Parathyroid adenoma (tissue), 2 donors: ENCODE measurements around the gene TMEM184A.

Experiments used
- H2AFZ ChIP-seq: fragments of 300-600 bp; sonication (generic); one replicate; pipeline ENCODE4 v1.7.0; 2017; ENCODE audit warnings: antibody characterized with exemption, mild to moderate bottlenecking
- H3K27ac ChIP-seq: fragments of 300-600 bp; sonication (generic); one replicate; pipeline ENCODE4 v1.7.0; 2017
- H3K27me3 ChIP-seq: fragments of 300-600 bp; sonication (generic); one replicate; pipeline ENCODE4 v1.7.0; 2017; ENCODE audit warnings: low read length; ENCODE audit not compliant: control insufficient read depth, insufficient read depth
- H3K36me3 ChIP-seq: fragments of 300-600 bp; sonication (generic); one replicate; pipeline ENCODE4 v1.7.0; 2017; ENCODE audit warnings: low read length; ENCODE audit not compliant: control insufficient read depth, insufficient read depth
- H3K4me1 ChIP-seq: fragments of 300-600 bp; sonication (generic); one replicate; pipeline ENCODE4 v1.7.0; 2017; ENCODE audit warnings: control low read depth
- H3K4me2 ChIP-seq: fragments of 300-600 bp; sonication (generic); one replicate; pipeline ENCODE4 v1.7.0; 2017; ENCODE audit warnings: low read length
- H3K4me3 ChIP-seq: fragments of 300-600 bp; sonication (generic); one replicate; pipeline ENCODE4 v1.7.0; 2017; ENCODE audit warnings: low read depth, low read length
- H3K79me2 ChIP-seq: fragments of 300-600 bp; sonication (generic); one replicate; pipeline ENCODE4 v1.7.0; 2017; ENCODE audit warnings: control low read depth
- H3K9ac ChIP-seq: fragments of 300-600 bp; sonication (generic); one replicate; pipeline ENCODE4 v1.7.0; 2017; ENCODE audit warnings: mild to moderate bottlenecking
- H3K9me3 ChIP-seq: fragments of 300-600 bp; sonication (generic); one replicate; pipeline ENCODE4 v1.7.0; 2017; ENCODE audit warnings: low read length; ENCODE audit not compliant: control insufficient read depth
- TF ChIP-seq, protein P1 (sequence below): fragments of 300-600 bp; sonication (generic); IDR thresholded peaks from one replicate; pipeline ENCODE4 v1.7.0; 2017; ENCODE audit warnings: antibody characterized with exemption, mild to moderate bottlenecking
- donor health status: primary hyperparathyroidism.

TMEM184A gene

DNA sequence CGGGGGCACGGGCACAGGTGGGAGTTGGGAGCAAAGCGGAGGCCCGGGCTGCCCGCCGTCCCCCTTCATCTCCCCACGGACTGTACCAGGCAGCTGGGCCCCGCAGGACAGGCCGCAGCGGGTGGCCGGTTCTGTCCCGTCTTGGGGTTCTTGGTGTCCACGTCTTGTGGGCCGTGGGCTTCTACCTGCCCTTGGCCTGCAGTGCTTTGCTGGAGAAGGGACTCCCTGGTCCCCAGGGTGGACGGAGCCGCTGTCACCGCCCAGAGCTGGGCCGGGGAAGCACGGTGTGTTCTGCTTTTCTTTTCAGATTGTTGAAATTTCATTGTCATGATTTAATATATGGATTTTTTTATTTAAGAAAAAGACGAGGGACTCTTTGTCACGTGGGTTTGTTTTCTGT is 13.7 kb downstream of the TMEM184A start:
- H3K9ac ChIP-seq = no peak overlapping the region
- peaks cover 4% of the 10 kb centered on the region for H3K4me1 ChIP-seq
- H3K27me3 ChIP-seq = no peaks in the 10 kb centered on the region
- peaks cover 4% of the 10 kb centered on the region for H3K79me2 ChIP-seq
- H3K4me2 ChIP-seq = no peak overlapping the region
- H3K27ac ChIP-seq = no peak overlapping the region
- TF ChIP-seq, protein P1, sequence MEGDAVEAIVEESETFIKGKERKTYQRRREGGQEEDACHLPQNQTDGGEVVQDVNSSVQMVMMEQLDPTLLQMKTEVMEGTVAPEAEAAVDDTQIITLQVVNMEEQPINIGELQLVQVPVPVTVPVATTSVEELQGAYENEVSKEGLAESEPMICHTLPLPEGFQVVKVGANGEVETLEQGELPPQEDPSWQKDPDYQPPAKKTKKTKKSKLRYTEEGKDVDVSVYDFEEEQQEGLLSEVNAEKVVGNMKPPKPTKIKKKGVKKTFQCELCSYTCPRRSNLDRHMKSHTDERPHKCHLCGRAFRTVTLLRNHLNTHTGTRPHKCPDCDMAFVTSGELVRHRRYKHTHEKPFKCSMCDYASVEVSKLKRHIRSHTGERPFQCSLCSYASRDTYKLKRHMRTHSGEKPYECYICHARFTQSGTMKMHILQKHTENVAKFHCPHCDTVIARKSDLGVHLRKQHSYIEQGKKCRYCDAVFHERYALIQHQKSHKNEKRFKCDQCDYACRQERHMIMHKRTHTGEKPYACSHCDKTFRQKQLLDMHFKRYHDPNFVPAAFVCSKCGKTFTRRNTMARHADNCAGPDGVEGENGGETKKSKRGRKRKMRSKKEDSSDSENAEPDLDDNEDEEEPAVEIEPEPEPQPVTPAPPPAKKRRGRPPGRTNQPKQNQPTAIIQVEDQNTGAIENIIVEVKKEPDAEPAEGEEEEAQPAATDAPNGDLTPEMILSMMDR = no peak
- no peaks in the 10 kb centered on the region for H3K9me3 ChIP-seq
- no peaks in the 10 kb centered on the region for H3K36me3 ChIP-seq
- no peak overlapping the region for H2AFZ ChIP-seq
- H3K4me3 ChIP-seq = no peak overlapping the region

DNA sequence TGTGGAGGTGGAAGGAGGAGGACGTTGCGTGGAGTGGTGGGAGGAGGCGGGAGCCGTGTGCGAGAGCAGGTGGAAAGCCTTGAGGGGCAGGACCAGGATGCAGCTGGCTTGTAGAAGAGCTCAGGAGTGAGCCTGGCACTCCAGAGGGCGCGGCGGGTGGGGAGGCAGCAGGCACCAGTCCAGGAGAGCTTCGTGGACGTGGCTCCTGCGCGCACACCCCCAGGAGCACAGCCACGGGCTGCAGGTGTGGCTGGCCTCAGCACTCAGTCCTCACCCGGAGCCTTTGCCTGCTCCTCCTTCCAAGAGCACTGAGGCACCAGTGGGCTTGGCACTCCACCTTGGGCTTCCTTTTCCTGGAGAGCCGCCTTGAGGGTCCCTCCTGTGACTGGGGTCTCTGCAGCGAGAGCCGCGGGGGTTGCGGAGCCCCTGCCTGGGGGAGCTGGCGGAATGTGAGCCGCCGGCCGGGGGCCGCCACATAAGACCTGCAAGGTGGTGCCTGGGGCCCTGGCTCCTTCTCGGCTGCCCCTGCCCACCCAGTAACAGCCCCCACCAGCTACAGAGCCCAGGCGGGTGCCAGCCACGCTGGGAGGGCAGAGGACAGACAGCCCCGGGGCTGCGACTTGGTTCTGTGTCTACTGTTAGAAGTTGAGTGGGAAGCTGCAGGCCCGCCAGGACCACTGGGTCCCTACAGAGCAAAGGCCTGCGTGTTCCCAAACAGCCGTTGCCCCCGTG is 14.4 kb downstream of the TMEM184A start:
- no peaks in the 10 kb centered on the region for H3K36me3 ChIP-seq
- H3K4me3 ChIP-seq = no peak overlapping the region
- H3K4me2 ChIP-seq = no peak overlapping the region
- no peaks in the 10 kb centered on the region for H3K9me3 ChIP-seq
- peaks cover 10% of the 10 kb centered on the region for H3K4me1 ChIP-seq
- no peak overlapping the region for H3K9ac ChIP-seq
- peaks cover 5% of the 10 kb centered on the region for H3K79me2 ChIP-seq
- no peaks in the 10 kb centered on the region for H3K27me3 ChIP-seq
- H3K27ac ChIP-seq = no peak overlapping the region
- no peak overlapping the region for H2AFZ ChIP-seq
- TF ChIP-seq, protein P1 = no peak

DNA sequence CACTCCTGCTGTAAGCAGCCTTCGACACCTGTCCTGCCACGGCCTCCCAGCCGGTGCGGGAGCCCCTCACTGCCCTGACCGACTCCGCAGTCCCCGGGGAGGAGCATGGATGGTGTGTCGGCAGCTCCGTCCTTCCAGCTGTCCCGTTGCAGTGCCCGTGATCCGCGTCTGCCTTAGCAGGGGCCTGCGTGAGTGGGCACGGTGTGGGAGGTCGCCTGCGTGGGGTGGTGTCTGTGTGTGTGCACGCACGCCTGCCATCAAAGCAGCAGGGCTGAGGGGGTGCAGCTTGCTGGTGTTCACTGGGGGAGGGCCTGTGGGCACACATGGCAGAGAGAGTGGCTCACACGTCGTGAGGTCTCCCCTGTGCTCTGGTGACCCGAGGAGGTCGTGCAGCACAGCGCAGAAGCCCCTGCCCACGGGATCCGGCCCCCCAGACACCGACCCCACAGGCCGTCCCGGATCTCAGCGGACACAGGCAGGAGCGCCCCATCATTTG is 15.2 kb downstream of the TMEM184A start:
- peaks cover 10% of the 10 kb centered on the region for H3K4me1 ChIP-seq
- H3K36me3 ChIP-seq = no peaks in the 10 kb centered on the region
- TF ChIP-seq, protein P1 = no peak

DNA sequence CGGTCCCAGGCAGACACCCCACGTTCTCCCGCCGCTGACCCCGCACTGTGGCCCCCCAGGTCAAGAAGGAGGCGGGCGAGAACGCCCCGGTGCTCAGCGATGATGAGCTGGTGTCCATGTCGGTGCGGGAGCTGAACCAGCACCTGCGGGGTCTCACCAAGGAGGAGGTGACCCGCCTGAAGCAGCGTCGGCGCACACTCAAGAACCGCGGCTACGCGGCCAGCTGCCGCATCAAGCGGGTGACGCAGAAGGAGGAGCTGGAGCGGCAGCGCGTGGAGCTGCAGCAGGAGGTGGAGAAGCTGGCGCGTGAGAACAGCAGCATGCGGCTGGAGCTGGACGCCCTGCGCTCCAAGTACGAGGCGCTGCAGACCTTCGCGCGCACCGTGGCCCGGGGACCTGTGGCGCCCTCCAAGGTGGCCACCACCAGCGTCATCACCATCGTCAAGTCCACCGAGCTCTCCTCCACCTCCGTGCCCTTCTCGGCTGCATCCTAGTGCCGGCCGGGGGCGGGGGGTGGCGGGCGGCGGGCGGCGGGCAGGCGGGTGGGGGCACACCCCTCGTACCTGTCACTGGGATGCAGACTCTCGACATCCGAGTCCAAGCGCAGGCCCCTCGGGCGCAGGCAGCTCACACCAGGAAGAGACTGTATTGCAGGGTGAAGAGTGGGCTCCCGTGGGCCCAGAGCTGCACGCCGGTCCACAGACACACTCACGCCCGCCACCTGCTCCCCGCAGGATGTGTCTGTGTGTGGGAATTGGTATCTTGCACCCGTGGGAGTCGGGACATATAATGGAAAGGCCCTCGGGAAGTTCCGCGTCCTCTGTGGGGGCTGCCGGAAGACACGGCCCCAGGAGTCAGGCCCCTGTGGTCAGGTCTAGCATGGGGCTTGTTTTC is 15.9 kb downstream of the TMEM184A start:
- no peak overlapping the region for H2AFZ ChIP-seq
- H3K9me3 ChIP-seq = no peaks in the 10 kb centered on the region
- TF ChIP-seq, protein P1 = no peak
- no peaks in the 10 kb centered on the region for H3K36me3 ChIP-seq
- no peak overlapping the region for H3K4me3 ChIP-seq
- H3K9ac ChIP-seq = no peak overlapping the region
- peaks cover 10% of the 10 kb centered on the region for H3K4me1 ChIP-seq
- no peak overlapping the region for H3K27ac ChIP-seq
- H3K79me2 ChIP-seq = peaks cover 5% of the 10 kb centered on the region
- H3K4me2 ChIP-seq = no peak overlapping the region
- no peaks in the 10 kb centered on the region for H3K27me3 ChIP-seq

More for the DNA sequence above, 15.2 kb downstream of the TMEM184A start:
- Histone ChIP-seq H3K9me3 (no peaks in the 10 kb centered on the region), H3K27me3 (no peaks in the 10 kb centered on the region), H3K9ac (no peak overlapping the region), H3K27ac (no peak overlapping the region), H3K4me3 (no peak overlapping the region), H2AFZ (no peak overlapping the region), H3K4me2 (no peak overlapping the region), H3K79me2 (peaks cover 5% of the 10 kb centered on the region)
